Cardiac septum (tissue), 1 donor: ENCODE measurements around the gene TNNT2. TPM values are rescaled to one million over a fixed set of nuclear protein-coding genes. Genes with fewer than 3 reads are reported as not detected.

ENCODE experiments used
- total RNA-seq: library from RNA; stranded (reverse); fragmentation: NEBNext Ultra II Directional; extraction: Animal tissue kit (Norgen Biotek cat#: 25700); gene quantifications from one replicate; pipeline ENCODE4 v1.2.1, GENCODE V29; 2021
- donor health status: DM: no; HTN: no; CAD: no.

The TNNT2 gene
- total RNA-seq, 1 donor from 2014 or later: 8,017 TPM

Other genes starting within 250 kb of the TNNT2 start
- gene TMEM9, start 223.2 kb downstream of the TNNT2 start, total RNA-seq: 25.0 TPM
- gene IGFN1, start 186.9 kb downstream of the TNNT2 start, total RNA-seq: 0.05 TPM
- gene PKP1, start 94.2 kb downstream of the TNNT2 start, total RNA-seq: 0.16 TPM
- gene LAD1, start 21.6 kb upstream of the TNNT2 start, total RNA-seq: 12.4 TPM
- 35.5 TPM for gene TNNI1, start 44.0 kb upstream of the TNNT2 start, total RNA-seq
- gene PHLDA3, start 91.5 kb upstream of the TNNT2 start, total RNA-seq: 44.6 TPM
- gene CSRP1, start 129.4 kb upstream of the TNNT2 start, total RNA-seq: 71.7 TPM
- gene NAV1, start 161.4 kb upstream of the TNNT2 start, total RNA-seq: 86.6 TPM